ENCODE results near the gene UQCC3. TPM values are rescaled to one million over a fixed set of nuclear protein-coding genes. Genes with fewer than 3 reads are reported as not detected.

The UQCC3 gene
- total and polyA plus RNA-seq, 9 of the 15 experiments (the other 6 are each of a cell fraction or from before 2014, with no cell fraction given) = 3.3 to 44.3 (median 8.0) TPM

GRCh38 chr11:62665599-62666258 is 5.7 kb upstream of the UQCC3 start (continued):
- TF ChIP-seq CREB3 (tag; conservative IDR thresholded peaks at IDR 0.05; ENCODE audit: low read depth) = no peak
- no peak for TF ChIP-seq SMARCE1 (IDR thresholded peaks at IDR 0.05)
- TF ChIP-seq ZFP1 (CRISPR knock-in tag; IDR thresholded peaks at IDR 0.05) = no peak
- TF ChIP-seq SP1 (CRISPR knock-in tag; IDR thresholded peaks at IDR 0.05) = no peak
- no peak for TF ChIP-seq SRSF7 (optimal IDR thresholded peaks at IDR 0.05; ENCODE audit: low read depth, low read length)
- no peak for TF ChIP-seq ZBTB1 (CRISPR knock-in tag; IDR thresholded peaks at IDR 0.05; ENCODE audit: borderline replicate concordance, low read depth)
- peak; percentile 28; the same call in 1 of the 2 replicates for TF ChIP-seq CREM (IDR thresholded peaks at IDR 0.05; ENCODE audit: low read depth)
- peak; percentile 52; the same call in 1 of the 2 replicates for TF ChIP-seq HINFP (tag; conservative IDR thresholded peaks at IDR 0.05; ENCODE audit: low read depth)
- no peak for TF ChIP-seq ZNF511 (CRISPR knock-in tag; IDR thresholded peaks at IDR 0.05)
- no peak for TF ChIP-seq ZNF395 (CRISPR knock-in tag; IDR thresholded peaks at IDR 0.05)
- 0 out of 2 replicates have a peak, but pooled peaks have one; percentile 19 for TF ChIP-seq MEF2D (tag; conservative IDR thresholded peaks at IDR 0.05; ENCODE audit: low read depth)
- TF ChIP-seq TEAD1 (CRISPR knock-in tag; IDR thresholded peaks at IDR 0.05) = no peak
- no peak for TF ChIP-seq SMAD3 (CRISPR knock-in tag; conservative IDR thresholded peaks at IDR 0.05)
- no peak for TF ChIP-seq ZNF785 (CRISPR knock-in tag; IDR thresholded peaks at IDR 0.05)
- no peak for TF ChIP-seq ZNF699 (CRISPR knock-in tag; IDR thresholded peaks at IDR 0.05; ENCODE audit: insufficient replicate concordance)
- no peak for TF ChIP-seq ZBED1 (IDR thresholded peaks at IDR 0.05)
- no peak for TF ChIP-seq SIRT6 (IDR thresholded peaks at IDR 0.05; ENCODE audit: low read depth, low read length)
- TF ChIP-seq ZNF639 (CRISPR knock-in tag; conservative IDR thresholded peaks at IDR 0.05 in 1 of 2, IDR thresholded peaks at IDR 0.05 in 1 of 2) = no peak
- no peak for TF ChIP-seq NCOA2 (IDR thresholded peaks at IDR 0.05; ENCODE audit: partially characterized antibody in 2 of 2)
